ENCODE results near the gene ABCC1.

ABCC1 gene

DNA sequence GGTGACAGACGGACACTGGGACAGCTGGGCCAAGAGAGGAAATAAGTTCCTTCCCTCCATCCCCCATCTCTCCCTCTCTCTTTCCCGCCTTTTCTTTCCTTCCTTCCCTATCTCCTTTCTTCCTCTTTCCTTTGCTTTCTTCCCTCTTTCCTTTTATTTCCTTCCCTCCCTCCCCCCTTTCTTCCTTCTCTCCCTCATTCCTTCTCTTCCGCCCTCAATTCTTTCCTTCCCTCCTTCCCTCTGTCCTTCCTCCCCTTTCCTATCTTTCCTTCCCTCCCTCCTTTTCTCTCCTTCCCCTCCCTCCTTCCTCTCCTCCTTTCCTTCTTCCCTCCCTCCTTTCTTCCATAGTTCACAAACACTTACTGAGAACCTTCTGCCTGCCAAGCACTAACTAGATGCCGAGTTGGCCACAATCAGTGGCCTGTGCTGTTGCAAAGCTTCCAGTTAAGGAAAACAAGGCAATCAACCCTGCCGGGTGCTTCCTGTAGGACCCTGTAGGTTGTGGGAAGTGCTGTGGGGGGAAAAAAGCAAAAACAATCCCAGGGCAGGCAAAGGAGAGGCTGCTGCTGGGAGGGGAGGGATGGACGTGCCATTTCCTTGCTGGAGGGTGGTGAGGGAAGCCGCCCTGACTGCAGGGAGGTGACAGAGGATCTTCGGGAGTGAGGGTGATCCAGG is 242.2 kb downstream of the ABCC1 start:
- TF ChIP-seq, protein P1, sequence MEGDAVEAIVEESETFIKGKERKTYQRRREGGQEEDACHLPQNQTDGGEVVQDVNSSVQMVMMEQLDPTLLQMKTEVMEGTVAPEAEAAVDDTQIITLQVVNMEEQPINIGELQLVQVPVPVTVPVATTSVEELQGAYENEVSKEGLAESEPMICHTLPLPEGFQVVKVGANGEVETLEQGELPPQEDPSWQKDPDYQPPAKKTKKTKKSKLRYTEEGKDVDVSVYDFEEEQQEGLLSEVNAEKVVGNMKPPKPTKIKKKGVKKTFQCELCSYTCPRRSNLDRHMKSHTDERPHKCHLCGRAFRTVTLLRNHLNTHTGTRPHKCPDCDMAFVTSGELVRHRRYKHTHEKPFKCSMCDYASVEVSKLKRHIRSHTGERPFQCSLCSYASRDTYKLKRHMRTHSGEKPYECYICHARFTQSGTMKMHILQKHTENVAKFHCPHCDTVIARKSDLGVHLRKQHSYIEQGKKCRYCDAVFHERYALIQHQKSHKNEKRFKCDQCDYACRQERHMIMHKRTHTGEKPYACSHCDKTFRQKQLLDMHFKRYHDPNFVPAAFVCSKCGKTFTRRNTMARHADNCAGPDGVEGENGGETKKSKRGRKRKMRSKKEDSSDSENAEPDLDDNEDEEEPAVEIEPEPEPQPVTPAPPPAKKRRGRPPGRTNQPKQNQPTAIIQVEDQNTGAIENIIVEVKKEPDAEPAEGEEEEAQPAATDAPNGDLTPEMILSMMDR (IDR thresholded peaks at IDR 0.05; ENCODE audit: low read length, missing control alignments): no peak
- no peak for DNase-seq (ENCODE audit: low read depth)
- no peak overlapping the region for H3K4me3 ChIP-seq (replicated peaks; ENCODE audit: low read depth, low read length)
